ENCODE measurements around the gene IMPA2.
"Not testable (repeated sequence)": the region's sequence is repeated elsewhere in the genome, so short reads cannot be mapped to it uniquely, and the experiment has no call there.

The IMPA2 gene

DNA sequence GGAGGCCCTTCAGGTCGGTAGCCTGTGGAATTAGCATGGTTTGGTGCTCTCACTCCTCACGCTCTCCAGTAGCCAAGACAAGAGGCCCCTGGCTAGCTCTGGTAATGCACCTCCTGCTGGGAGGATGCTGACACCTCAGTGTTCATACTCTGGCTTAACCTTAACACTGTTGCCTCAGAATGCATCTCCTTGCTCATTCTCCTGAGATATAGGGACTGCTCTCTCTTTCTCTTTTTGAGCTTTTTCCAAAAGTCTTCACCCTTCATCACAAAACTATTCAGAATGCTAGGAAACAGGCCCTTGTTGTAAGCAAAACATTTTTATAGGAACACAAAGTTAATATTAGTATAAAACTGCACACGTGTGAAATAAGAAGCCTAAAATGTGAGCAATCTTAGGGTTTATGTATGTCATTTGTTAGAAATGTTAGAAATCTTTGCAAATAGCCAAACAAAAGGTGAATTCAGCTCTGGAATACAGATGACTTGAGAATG, 17.3 kb upstream of the IMPA2 start:
- no peak for DNase-seq

DNA sequence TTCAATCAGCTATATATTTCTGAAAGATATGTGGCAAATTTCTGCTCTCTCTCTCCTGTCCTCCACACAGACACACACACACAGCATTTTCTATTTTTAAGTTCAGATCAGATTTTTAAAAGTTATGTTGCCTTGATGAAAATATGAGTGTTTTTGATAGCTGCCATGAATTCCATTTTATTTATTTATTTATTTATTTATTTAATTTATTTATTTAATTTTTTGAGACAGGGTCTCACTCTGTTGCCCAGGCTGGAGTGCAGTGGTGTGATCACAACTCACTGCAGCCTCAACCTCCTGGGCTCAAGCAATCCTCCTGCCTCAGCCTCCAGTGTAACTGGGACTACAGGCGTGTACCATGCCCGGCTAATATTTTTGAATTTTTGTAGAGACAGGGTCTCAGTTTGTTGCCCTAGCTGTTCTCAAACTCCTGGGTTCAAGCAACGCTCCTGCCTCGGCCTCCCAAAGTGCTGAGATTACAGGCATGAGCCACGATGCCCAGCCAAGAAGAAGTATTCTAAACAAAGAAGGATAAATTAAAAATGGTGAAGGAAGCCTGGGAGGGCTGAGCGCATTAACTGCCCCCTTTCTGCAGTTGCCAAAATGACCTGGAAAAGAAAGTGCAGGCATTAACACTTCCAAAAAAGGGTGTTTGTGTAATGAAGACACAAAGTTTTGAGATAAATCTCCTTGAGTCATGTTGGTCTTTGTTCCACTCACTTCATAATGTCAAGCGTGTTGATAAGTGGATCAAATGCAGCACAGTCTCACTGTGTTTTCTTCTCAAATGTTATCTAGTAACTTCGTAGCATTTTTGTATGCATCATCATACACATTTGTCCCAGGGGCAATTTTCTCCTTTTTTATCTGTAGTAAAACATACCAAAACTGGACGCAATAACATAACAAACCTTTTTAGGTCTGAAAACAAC, 11.1 kb upstream of the IMPA2 start:
- DNase-seq, result no peak

DNA sequence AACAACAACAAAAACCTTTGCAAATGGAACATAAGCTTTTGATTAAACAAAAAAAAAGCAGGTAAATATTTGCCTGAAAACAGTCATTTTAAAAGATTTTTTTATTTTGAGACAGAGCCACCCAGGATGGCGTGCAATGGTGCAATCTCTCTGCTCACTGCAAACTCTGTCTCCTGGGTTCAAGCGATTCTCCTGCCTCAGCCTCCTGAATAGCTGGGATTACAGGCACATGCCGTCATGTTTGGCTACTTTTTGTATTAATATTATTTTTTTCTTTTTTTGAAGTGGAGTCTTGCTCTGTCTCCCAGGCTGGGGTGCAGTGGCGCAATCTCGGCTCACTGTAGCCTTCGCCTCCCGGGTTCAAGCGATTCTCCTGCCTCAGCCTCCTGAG, 10.5 kb upstream of the IMPA2 start:
- not testable (repeated sequence) for DNase-seq

DNA sequence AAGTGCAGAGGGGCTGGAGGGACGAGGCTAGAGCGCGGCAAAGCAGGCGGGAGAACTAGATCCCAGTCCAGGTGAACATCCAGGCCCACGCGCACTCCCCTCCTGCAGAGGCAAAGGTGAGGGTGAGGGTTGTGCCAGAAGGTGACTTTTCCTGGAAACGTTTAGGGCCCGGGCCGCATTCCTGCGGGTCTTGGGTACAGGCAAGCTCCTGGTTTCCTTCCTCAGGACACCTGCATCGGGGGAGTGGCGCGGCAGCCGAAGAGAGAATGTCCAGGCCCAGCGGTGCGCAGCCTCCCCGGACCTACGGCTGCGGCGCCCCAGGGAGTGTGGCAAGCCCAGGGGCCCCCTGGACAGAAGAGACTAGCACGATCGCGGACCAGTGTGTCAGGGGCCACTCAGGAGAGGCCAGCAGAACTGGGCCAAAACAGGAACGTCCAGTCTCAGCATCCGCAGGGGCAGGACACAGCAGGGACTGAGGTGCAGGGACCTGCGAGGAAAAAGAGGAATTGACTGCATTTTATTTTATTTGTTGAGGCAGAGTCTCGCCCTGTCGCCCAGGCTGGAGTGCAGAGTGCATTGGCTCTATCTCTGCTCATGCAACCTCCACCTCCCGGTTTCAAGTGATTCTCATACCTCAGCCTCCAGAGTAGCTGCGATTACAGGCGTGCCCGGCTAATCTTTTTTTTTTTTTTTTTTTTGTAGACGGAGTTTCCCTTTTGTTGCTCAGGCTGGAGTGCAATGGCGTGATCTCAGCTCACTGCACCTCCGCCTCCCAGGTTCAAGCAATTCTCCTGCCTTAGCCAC, 8.7 kb upstream of the IMPA2 start:
- DNase-seq, result no peak

DNA sequence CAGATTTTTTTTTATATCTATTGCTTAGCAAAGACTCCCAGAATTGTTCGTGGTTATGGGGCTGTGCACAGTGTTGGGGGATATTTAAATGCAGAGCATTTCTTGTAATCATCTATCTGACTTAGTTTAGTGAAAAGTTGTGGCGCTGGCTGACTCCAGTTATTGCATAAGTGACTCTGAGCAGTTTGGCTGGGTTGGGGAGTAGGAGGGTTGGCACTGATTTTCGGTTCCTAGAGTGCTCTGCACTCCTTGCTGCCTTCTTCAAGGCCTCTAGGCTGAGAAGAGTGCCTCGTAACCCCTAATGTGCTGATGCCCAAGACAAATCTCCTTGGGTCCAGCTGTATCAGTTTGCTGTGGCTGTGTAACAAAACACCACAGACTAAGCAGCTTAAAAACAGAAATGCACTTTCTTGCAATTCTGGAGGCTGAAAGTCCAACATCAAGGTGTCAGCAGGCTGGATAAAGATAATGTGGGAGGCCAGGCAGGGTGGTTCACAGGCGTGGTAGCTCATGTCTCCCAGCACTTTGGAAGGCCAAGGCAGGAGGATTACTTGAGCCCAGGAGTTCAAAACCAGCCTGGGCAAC, 6.5 kb upstream of the IMPA2 start:
- DNase-seq, result no peak

DNA sequence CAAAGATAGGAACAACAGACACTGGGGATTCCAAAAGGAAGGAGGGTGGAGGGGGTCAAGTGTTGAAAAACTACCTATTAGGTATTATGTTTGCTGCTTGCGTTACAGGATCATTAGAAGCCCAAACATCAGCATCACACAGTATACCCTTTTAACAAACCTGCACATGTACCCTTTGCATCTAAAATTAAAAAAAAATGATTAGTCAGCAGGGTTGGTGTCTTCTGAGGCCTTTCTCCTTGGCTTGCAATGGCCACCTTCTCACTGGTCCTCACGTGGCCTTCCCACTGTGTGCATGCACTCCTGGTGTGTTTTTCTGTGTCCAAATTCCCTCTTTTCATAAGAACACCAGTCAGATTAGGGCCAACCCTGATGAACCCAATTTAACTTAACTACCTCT, 5.6 kb upstream of the IMPA2 start:
- no peak for DNase-seq

DNA sequence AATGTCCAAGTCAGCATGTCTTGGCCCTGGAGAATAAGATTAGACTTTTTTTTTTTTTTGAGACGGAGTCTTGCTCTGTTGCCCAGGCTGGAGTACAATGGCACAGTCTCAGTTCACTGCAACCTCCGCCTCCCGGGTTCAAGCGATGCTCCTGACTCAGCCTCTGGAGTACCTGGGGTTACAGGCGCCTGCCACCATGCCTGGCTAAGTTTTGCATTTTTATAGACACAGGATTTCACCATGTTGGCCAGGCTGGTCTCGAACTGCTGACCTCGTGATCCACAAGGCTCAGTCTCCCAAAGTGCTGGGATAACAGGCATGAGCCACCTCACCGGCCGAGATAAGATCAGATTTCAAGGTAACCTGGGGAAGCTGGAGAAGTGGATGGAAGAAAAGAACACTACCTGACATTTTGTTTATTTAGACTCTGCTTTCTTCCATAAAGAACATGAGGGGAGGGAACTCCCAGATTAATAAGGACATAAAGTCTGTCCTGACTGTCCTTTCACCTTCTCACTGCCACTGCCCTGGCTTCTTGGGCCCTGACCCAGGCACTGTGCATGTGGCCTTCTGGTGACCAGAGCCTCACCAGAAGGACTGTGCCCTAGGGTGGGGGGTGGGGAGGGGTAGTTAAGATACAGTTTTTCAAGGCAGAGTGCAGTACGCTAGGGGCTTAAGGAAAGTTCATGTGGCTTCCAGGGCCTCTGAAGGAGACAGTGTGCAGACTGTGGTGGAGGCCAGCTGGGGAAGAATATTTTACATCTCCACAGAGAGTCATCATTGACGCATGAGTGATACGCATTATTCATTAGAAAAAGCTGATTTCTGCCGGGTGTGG, 4.8 kb upstream of the IMPA2 start:
- no peak for DNase-seq

DNA sequence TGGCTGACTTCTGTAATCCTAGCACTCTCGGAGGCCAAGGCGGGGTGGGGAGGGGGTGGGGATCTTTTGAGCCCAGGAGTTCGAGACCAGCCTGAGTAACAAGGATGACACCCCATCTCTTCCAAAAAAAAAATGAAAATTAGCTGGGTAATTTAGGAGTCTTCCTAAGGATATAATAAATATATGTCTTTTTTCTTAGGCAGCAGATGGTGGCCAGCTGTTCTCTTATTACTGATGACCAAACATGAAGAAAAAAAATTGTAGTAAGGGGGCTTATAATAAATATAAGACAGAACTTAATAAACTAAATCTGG, 4.2 kb upstream of the IMPA2 start:
- DNase-seq, result no peak

DNA sequence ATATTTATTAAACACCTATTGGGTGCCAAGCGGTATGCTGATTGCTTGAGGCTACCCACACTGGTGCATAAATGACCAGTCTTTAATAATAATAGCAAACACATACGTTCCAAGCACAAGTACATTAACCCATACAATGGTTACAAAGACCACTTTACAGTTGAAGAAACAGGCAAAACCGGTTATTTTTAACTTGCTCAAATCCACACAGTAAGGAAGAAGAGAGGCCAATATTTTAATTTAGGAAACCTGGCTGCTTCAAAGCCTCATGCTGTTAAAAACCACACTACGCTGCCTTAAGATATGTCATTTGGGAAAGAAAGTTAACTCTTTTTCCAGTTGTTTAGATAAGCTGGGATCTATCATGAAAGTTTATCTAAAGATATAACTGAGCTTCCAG, 2.4 kb upstream of the IMPA2 start:
- DNase-seq, result no peak

DNA sequence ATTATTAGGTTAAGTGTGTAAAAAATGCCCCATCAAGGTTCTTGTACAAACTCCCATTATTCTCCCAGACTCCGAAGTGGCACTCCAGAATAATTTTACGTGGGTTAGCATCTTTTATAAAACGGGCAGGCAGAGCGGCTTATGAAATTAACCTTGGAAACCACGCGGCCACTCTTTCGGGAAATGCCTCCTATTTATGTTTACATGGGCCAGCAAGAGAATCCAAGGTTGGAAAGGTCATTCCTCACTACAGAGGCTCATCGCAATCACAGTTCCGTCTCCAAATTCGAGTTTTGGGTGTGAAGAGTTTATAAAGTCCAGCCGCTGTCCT, 1.2 kb upstream of the IMPA2 start:
- no peak for DNase-seq

DNA sequence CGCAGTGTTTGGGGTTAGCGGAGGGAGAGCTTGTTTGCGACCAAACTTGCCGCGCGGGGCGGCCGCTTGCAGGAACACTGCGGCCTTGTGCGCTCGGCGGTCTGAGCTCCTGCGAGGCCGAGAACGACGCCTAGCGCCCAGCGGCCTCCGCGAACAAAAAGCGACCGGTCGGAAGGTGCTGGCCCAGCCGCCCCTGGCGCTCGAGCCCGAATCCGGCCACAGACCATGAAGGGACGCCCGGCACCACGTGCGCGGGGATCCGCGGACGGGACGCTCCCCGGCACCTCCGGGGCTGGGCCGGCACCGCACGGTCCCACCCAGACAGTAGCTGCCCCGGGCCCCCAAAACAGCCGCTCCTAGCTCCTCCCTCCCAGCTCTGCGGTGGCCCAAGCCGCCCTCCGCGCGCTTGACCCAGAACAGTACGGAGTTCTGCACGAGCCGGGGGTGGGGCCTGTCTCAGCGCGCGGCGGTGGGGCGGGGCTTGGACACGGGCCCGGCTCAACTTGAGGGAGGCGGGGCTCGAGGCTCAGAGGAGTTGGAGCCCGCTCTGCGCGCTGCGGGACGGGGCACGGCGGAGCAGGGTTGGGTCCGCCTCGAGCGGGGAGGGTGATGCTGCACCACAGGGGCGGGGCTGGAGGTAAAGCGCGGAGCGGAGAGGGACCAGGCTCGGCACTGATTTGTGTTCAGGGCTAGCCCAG, 664 bp upstream of the IMPA2 start:
- peak; percentile 49 for DNase-seq

DNA sequence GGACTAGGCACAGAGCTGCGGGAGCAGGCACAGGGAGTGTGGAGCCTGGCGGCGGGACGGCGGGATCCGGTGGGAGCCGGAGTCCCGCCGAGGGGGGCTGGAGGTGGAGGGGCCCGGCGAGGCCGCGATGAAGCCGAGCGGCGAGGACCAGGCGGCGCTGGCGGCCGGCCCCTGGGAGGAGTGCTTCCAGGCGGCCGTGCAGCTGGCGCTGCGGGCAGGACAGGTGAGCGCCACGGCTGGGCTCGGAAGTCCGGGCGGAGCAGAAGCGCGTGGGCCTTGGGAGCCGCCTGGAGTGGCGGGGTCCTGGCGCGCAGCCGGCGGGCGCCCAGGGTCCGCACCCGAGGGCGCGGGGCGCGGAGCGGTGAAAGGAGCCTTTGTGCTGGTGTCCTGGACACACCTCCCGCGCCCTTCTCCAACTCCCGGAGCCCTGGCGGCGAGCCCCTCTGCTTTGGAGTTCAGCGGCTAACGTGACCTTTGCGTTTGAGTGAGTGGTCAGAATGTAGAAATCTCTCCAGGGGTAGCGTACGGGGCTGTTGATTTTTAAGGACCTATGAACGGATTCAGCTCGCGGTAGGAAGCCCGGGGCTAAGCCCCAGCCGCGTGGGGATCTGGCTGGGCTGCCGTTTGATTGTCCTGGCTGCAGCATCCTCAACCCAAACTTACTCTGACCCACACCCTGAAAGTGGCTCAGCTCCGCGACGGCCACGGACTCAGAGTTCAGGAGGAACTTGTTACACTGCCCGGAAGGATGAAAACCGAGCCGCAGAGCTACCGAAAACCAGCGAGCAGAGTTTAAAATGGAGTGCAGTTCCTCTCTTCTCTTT, 448 bp downstream of the IMPA2 start:
- peak; percentile 12 for DNase-seq

DNA sequence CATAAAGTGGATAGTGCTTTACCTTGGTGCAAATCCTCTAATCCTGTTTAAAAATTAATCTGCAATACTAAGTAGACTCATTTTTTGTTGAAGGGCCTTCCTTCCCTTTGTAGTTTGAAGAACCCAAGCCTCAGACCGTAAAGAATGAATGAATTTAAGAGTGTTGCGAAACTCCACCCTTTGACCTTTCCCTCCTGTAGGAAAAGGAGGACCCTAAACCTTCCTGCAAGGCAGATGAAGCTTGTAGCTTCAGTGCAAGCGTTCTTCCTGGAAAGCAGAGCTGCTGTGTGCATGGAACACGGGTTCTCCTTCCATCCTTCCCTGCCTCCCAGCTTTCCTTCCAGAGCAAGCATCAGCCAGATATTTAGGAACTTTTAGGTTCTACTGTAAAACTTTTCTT, 1.7 kb downstream of the IMPA2 start:
- DNase-seq, result no peak

DNA sequence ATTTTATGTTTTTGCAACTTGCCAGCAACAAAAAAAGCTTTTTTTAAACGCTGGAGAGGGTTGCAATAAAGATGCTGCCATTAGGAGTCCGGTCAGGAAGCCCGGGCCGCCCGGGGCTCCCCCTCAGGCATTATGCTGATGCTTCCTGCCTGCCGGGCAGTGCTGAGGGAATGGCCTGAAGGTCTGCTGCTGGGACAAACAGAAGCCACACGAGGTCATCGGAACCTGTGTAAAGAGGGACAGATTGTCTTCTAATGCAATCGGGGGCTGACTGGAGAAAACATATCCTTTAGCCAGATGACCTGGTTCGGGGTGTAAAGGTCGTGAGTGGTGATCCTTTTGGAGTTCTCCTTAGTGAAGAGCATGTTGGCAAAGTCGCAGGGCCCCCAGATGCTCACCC, 2.3 kb downstream of the IMPA2 start:
- DNase-seq, result no peak

DNA sequence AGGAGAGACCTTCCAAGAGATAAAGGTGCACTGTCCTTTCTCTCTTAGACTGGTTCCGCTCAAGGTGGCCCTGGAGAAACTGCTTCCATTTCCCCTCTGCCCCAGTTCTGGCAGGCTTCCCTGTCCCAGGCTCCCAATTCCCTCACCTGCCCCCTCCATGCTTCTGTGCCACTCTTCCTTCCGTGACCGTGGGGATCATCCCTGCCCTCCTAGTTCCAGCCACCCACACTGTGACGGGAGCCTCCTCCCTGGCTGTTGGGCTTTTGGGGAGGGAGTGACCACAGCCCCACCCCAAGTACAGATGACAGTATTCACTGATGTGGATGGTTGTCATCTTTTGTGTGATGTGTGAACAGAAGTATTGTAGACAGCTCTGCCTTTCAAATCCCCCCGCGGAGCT, 2.8 kb downstream of the IMPA2 start:
- DNase-seq, result no peak

DNA sequence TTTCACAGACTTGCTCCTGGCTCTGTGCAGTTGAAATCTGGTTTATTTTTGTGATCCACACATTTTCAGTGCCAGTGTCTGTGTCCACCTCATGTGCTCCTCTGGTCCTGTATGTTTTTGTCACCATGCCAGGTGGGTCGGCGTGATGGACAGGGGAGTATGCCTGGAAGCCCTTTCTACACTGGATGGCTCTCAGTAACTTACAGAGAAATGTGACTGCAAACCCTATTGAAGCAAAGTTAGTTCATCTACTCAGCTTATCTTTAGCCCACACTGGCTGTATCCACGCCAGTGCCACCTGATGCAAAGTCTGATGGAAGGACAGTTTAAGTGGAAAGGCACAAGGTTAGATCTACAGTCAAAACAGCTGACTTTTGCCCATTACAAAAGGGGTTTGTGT, 4.3 kb downstream of the IMPA2 start:
- DNase-seq, result no peak

DNA sequence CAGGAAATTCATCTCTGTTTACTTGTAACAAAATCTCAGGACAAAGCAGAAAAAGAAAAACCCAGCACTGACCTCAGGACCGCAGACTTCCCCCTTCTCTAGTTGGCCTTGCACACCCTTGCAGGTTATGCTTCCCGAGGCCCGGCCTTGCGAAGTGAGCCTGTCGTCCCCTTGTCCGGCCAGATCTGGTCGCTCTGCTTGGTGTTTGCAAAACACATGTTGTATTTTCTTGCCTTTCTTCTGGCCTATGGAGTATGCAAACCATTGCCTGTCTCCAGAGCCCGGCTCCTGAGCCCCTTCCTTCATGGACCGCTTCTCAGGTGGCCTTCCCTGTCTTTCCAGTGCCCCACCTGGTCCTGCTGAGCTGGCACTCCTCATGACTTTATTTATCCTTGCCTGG, 4.8 kb downstream of the IMPA2 start:
- DNase-seq, result no peak

DNA sequence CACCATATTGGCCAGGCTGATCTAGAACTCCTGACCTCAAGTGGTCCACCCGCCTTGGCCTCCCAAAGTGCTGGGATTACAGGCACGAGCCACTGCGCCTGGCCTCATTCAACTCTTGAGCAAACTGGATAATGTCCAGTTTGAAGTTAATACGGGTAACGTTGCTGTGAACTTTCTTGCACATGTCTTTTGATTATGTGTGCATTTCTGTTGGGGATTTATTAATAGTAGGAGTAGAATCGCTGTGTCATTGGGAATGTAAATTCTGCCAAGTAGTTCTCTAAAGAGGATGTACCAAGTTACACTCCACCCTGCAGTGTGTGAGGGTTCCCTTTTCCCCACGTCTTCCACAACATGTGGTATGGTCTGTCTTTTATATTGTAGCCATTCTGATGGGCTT, 6.2 kb downstream of the IMPA2 start:
- DNase-seq, result no peak

DNA sequence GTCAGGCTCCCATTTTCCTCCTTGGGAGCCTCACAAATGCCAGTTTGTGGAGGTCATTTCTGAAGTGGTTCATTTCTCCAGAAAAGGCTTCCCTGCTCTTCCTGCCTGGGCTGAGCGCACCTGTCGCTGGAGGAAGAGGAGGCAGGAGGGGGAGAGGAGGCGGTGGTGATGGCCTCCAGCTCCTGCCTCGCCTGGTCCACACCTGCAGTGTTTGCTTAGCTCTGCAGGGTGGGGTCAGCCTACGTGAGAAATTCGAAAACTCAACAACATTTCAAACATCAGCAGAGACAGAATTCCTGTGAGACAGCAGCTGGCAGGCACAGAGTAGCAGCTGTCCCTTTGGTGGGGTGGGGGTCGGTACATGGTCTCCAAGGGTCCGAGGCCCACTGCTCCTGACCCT, 7.9 kb downstream of the IMPA2 start:
- no peak for DNase-seq

DNA sequence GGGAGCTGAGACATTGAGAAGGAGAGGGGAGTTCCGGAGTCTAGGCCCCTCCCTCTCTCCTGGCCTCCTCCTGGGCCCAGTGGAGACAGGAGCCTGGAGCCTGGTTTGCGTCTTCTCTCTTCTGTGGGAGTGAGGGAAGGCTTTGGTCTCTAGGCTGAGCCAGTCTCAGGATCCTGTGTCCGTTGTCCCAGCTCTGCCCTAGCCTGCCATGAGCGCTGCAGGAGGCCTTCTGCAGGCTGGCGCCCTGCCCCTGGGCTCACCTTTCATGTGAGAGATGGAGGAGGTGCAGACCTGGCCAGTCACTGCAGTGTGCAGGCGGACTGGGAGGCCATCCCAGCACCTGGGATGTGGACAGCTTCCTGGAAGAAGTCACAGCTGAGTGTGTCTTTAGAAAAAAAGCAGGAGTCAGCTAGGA, 8.7 kb downstream of the IMPA2 start:
- no peak for DNase-seq

DNA sequence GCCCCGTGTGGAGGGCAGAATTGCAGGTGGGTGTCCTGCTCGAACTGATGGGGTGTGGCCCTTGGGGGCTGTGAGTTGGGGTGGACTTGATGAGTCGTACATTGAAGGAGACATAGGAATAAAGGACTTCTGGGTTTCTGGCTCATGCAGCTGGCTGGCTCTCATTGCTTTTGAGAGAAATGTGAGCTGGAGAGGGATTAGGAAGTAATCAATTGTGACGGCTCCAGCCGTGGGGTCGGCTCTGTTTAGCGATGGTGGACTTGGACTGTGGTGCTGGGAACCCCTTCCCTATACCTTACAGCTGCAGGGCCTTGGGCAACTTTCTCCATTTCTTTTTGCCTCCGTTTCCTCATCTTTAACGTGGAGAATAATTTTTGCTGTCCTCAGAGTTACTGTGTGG, 9.2 kb downstream of the IMPA2 start:
- no peak for DNase-seq
